Measurements from ENCODE around the gene HIGD1C. TPM values are rescaled to one million over a fixed set of nuclear protein-coding genes. Genes with fewer than 3 reads are reported as not detected.
"Not testable (repeated sequence)": the region's sequence is repeated elsewhere in the genome, so short reads cannot be mapped to it uniquely, and the experiment has no call there.

The HIGD1C gene
- total and polyA plus RNA-seq, 9 donors = not detected

DNA sequence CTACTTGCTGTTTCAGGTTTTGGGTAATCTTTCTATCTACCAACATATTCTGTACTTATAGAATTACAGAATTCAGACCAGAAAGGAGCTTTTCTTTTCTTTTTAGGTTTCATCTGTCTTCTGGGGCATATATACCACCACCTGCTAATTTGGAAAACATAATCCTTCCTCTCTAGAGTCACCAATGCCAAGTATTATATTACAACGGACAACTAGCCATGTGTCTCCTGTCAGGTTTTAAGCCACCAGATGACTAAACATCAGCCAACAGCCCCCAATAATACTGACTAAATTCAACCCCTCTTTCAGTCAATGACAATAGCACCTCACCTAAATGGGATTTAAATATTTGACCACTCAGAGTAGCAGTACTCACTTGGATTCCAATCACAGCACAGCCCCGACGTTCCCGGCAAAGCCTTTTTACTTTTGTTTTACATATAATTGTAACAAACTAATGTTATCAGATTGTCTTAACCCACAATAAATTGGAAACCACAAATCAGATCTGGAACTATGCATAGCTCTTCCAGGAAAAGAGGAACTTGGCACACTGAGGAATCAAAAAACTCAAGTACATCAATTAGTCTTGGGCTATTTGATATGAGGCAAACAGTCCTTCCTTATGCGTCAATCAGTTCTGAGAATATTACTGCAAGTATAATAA is 60.4 kb downstream of the HIGD1C start:
- Histone ChIP-seq H3K27me3 (no peaks in the 10 kb centered on the region), H3K9me3 (no peaks in the 10 kb centered on the region), H3K4me3 (no peak overlapping the region), H3K27ac (no peak overlapping the region), H3K36me3 (no peaks in the 10 kb centered on the region), H3K4me1 (ENCODE audit: insufficient read depth) (peaks cover 10% of the 10 kb centered on the region)
- intact Hi-C loops (cut with DNase I) = no loop called here
- no peak for DNase-seq
- 82 to 85% (median 83%) methylated on average over 5 of the region's 5 CpGs for WGBS, 3 donors
- TF ChIP-seq, protein P1, sequence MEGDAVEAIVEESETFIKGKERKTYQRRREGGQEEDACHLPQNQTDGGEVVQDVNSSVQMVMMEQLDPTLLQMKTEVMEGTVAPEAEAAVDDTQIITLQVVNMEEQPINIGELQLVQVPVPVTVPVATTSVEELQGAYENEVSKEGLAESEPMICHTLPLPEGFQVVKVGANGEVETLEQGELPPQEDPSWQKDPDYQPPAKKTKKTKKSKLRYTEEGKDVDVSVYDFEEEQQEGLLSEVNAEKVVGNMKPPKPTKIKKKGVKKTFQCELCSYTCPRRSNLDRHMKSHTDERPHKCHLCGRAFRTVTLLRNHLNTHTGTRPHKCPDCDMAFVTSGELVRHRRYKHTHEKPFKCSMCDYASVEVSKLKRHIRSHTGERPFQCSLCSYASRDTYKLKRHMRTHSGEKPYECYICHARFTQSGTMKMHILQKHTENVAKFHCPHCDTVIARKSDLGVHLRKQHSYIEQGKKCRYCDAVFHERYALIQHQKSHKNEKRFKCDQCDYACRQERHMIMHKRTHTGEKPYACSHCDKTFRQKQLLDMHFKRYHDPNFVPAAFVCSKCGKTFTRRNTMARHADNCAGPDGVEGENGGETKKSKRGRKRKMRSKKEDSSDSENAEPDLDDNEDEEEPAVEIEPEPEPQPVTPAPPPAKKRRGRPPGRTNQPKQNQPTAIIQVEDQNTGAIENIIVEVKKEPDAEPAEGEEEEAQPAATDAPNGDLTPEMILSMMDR (IDR thresholded peaks at IDR 0.05) = no peak
- TF ChIP-seq POLR2A (IDR thresholded peaks at IDR 0.05) = no peak
- TF ChIP-seq EP300 (IDR thresholded peaks at IDR 0.05) = no peak

DNA sequence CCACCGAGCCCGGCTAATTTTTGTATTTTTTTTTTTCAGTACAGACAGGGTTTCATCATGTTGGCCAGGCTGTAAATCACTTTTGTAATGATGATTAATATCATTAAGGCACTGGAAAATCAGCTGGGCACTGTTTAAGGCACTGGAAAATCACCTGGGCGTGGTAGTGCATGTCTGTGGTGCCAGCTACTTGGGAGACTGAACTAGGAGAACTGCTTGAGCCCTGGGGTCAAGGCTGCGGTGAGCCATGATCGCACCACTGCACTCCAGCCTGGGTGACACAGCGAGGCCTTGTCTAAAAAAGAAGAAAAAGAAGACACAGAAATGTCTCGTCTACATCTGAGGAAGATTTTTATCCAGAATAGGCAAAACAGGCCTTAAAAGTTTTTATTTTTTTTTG is 61.1 kb downstream of the HIGD1C start:
- 92 to 96% (median 94%) methylated on average over 7 of the region's 7 CpGs for WGBS, 3 donors
- no peak for DNase-seq
- TF ChIP-seq, protein P1 (IDR thresholded peaks at IDR 0.05) = no peak
- TF ChIP-seq EP300 (IDR thresholded peaks at IDR 0.05) (no peak), POLR2A (IDR thresholded peaks at IDR 0.05) (no peak)
- H3K36me3 ChIP-seq = no peaks in the 10 kb centered on the region
- H3K27me3 ChIP-seq = no peaks in the 10 kb centered on the region
- H3K4me1 ChIP-seq (ENCODE audit: insufficient read depth) = peaks cover 10% of the 10 kb centered on the region
- intact Hi-C loops (cut with DNase I) = no loop called here
- H3K9me3 ChIP-seq = no peaks in the 10 kb centered on the region
- no peak overlapping the region for H3K4me3 ChIP-seq
- H3K27ac ChIP-seq = no peak overlapping the region

DNA sequence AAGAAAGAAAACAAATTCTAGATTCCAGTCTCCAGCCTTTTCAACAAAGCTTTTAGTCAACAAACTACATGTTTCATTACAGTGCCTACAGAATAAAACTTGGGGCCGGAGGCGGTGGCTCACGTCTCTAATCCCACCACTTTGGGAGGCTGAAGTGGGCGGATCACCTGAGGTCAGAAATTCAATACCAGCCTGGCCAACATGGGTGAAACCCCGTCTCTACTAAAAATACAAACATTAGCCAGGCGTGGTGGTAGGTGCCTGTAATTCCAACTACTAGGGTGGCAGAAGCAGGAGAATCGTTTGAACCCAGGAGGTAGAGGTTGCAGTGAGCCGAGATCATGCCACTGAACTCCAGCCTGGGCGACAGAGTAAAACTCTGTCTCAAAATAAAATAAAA is 62.1 kb downstream of the HIGD1C start:
- H3K27me3 ChIP-seq; H3K4me1 ChIP-seq (ENCODE audit: insufficient read depth); DNase-seq; H3K4me3 ChIP-seq; H3K27ac ChIP-seq; H3K9me3 ChIP-seq; intact Hi-C loops (cut with DNase I); H3K36me3 ChIP-seq: not testable (repeated sequence)
- WGBS, 3 donors = 79 to 87% (median 84%) methylated on average over 9 of the region's 9 CpGs

DNA sequence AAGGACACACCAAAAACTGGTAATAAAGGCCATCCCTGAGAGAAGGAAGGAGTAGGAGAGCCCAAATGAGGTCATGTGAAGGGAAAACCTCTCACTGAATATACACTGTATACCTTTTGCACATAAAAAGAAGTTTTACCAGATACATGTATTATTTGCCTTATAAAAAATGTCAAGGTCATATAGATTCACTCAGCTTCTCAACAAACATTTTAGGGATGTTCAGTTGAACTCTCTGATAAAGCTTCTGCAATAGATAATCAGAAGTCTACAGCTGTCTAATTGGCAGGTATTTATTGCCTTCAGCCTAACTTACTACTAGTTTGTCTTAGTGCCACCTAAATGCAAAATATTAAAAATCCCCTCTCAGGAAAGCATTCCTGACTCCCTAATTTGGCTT is 65.1 kb downstream of the HIGD1C start:
- Histone ChIP-seq H3K9me3 (no peaks in the 10 kb centered on the region), H3K27me3 (no peaks in the 10 kb centered on the region), H3K27ac (no peak overlapping the region), H3K4me3 (no peak overlapping the region), H3K36me3 (no peaks in the 10 kb centered on the region), H3K4me1 (ENCODE audit: insufficient read depth) (peaks cover 5% of the 10 kb centered on the region)
- DNase-seq = no peak
- intact Hi-C loops (cut with DNase I) = no loop called here
- TF ChIP-seq EP300 (IDR thresholded peaks at IDR 0.05) (no peak), POLR2A (IDR thresholded peaks at IDR 0.05) (no peak)
- TF ChIP-seq, protein P1 (IDR thresholded peaks at IDR 0.05) = no peak

DNA sequence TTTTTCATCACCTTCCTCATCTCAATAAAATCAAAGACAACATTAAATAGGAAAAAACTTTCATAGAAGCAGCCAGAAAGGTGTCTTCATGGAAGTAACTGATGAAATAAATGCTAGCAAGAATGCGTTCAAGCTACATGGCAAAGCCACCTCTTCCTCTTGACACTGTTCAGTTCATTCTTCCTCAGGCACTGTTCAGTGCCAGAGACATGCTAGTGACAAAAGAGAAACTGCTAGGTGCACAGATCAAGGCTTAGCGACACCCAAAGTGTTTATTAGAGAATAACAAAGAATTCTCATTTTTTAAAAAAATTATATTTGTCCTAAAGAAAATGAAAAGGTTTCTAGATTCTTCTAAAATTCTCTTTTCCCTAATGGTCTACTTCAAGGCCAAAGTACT is 66.6 kb downstream of the HIGD1C start:
- WGBS, 3 donors = 95 to 99% (median 97%) methylated on average over 2 of the region's 2 CpGs
- H3K27ac ChIP-seq = no peak overlapping the region
- no peaks in the 10 kb centered on the region for H3K36me3 ChIP-seq

More for the DNA sequence above, 66.6 kb downstream of the HIGD1C start:
- Histone ChIP-seq H3K4me3 (no peak overlapping the region), H3K9me3 (no peaks in the 10 kb centered on the region), H3K27me3 (no peaks in the 10 kb centered on the region), H3K4me1 (ENCODE audit: insufficient read depth) (peaks cover 7% of the 10 kb centered on the region)
- intact Hi-C loops (cut with DNase I) = no loop called here
- TF ChIP-seq EP300 (IDR thresholded peaks at IDR 0.05) (no peak), POLR2A (IDR thresholded peaks at IDR 0.05) (no peak)
- TF ChIP-seq, protein P1 (IDR thresholded peaks at IDR 0.05) = no peak
- no peak for DNase-seq
